IMR-90 (cell line): ENCODE results near the gene PDE8B. TPM values are rescaled to one million over a fixed set of nuclear protein-coding genes. Genes with fewer than 3 reads are reported as not detected.

ENCODE experiments used
- CEBPB ChIP-seq: IDR thresholded peaks from 2 replicates; pipeline ENCODE4 v1.6.1; 2012; ENCODE audit warnings: low read depth, low read length, improper control_type of control experiment
- CTCF ChIP-seq: conservative IDR thresholded peaks from 2 replicates; pipeline ENCODE4 v1.5.1; 2012; ENCODE audit warnings: mild to moderate bottlenecking, low read depth, low read length, improper control_type of control experiment
- FOS ChIP-seq: fragments of 150-350 bp; IDR thresholded peaks from 2 replicates; pipeline ENCODE4 v1.6.1; 2016; ENCODE audit warnings: low read depth, low read length
- MXI1 ChIP-seq: IDR thresholded peaks from 2 replicates; pipeline ENCODE4 v1.6.1; 2012; ENCODE audit warnings: low read depth, mild to moderate bottlenecking, low read length, moderate library complexity, borderline replicate concordance
- POLR2A ChIP-seq: IDR thresholded peaks from 2 replicates; pipeline ENCODE4 v1.6.1; 2012; ENCODE audit warnings: mild to moderate bottlenecking, low read depth, low read length
- RFX5 ChIP-seq: IDR thresholded peaks from 2 replicates; pipeline ENCODE4 v1.8.0; 2012; ENCODE audit warnings: low read depth, mild to moderate bottlenecking, low read length, moderate library complexity
- polyA plus RNA-seq, 3 experiments: library from polyadenylated mRNA; depleted of rRNA; stranded (reverse); fragments of >200 nt; gene quantifications; 2 replicates each; pipeline ENCODE4 v1.2.3, GENCODE V29; 2012; ENCODE audit warnings: low replicate concordance in 1 of 3
- total RNA-seq: library from RNA; depleted of rRNA; stranded (reverse); fragments of >200 nt; gene quantifications from 2 replicates; pipeline ENCODE4 v1.2.3, GENCODE V29; 2012

The PDE8B gene
- total and polyA plus RNA-seq, 2 of the 4 experiments (the other 2 are of a cell fraction), result under 0.01 to 0.03 TPM

GRCh38 chr5:77210091-77210963 is at the start of gene PDE8B (continued):
- TF ChIP-seq FOS (no peak), MXI1 (no peak), CEBPB (no peak), POLR2A (no peak), RFX5 (no peak), CTCF (no peak)
